Esophagus muscularis mucosa (tissue), 4 donors: ENCODE data around the gene PFN1.
"Not testable (repeated sequence)": the region's sequence is repeated elsewhere in the genome, so short reads cannot be mapped to it uniquely, and the experiment has no call there.

Experiments used
- EP300 ChIP-seq: sonication (generic); formaldehyde crosslinking; IDR thresholded peaks from one replicate; pipeline ENCODE4 v1.6.1; 2017; ENCODE audit warnings: antibody characterized with exemption
- POLR2A ChIP-seq: fragments of 450-650 bp; IDR thresholded peaks from one replicate; pipeline ENCODE4 v1.6.1; 2017; ENCODE audit warnings: antibody characterized with exemption, moderate library complexity, mild to moderate bottlenecking, low read depth
- TF ChIP-seq, protein P1 (sequence below), 3 experiments: fragments of 200-600 bp in 2 of 3; fragments of 450-650 bp in 1 of 3; sonication (generic) in 2 of 3; IDR thresholded peaks; one replicate each; pipeline ENCODE4 v1.5.1; 2017 to 2019; ENCODE audit warnings: antibody characterized with exemption in 3 of 3, mild to moderate bottlenecking in 2 of 3, moderate library complexity in 1 of 3

DNA sequence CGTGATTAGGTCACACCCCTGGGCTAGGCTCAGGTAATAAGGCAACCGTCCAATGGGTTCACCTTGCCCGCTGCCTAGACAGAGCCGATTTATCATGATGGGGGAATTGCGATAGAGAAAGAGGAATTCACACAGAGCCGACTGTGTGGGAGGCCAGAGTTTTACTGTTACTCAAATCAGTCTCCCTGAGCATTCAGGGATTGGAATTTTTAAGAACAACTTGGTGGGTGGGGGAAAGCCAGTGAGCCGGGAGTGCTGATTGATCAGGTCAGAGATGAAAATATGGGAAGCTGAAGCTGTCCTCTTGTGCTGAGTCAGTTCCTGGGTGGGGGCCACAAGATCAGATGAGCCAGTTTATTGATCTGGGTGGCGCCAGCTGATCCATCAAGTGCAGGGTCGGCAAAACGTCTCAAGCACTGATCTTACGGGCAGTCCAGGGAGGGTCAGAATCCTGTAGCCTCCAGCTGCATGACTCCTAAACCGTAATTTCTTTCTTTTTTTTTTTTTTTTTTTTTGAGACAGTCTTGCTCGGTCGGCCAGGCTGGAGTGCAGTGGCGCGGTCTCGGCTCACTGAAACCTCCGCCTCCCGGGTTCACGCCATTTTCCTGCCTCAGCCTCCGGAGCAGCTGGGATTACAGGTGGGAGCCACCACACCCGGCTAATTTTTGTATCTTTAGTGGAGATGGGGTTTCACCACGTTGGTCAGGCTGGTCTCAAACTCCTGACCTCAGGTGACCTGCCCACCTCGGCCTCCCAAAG lies 21.6 kb downstream of the PFN1 start:
- TF ChIP-seq, protein P1, sequence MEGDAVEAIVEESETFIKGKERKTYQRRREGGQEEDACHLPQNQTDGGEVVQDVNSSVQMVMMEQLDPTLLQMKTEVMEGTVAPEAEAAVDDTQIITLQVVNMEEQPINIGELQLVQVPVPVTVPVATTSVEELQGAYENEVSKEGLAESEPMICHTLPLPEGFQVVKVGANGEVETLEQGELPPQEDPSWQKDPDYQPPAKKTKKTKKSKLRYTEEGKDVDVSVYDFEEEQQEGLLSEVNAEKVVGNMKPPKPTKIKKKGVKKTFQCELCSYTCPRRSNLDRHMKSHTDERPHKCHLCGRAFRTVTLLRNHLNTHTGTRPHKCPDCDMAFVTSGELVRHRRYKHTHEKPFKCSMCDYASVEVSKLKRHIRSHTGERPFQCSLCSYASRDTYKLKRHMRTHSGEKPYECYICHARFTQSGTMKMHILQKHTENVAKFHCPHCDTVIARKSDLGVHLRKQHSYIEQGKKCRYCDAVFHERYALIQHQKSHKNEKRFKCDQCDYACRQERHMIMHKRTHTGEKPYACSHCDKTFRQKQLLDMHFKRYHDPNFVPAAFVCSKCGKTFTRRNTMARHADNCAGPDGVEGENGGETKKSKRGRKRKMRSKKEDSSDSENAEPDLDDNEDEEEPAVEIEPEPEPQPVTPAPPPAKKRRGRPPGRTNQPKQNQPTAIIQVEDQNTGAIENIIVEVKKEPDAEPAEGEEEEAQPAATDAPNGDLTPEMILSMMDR (IDR thresholded peaks at IDR 0.05) = not testable (repeated sequence)
- not testable (repeated sequence) for TF ChIP-seq EP300, POLR2A
